SJCRH30 (cell line): Measurements from ENCODE around the gene IGSF9B. TPM values are rescaled to one million over a fixed set of nuclear protein-coding genes. Genes with fewer than 3 reads are reported as not detected.

ENCODE experiments used
- DNase-seq, 2 experiments: peaks; one replicate each; pipeline ENCODE4 v3.0.0-alpha.2; 2015 to 2020
- H3K27ac ChIP-seq: fragments of 250-450 bp; sonication (Bioruptor Pico); 2 replicates; pipeline ENCODE4 v1.5.1; 2020; ENCODE audit warnings: mild to moderate bottlenecking, moderate library complexity
- H3K27me3 ChIP-seq: fragments of 250-450 bp; sonication (Bioruptor Pico); 2 replicates; pipeline ENCODE4 v1.5.1; 2020; ENCODE audit warnings: mild to moderate bottlenecking, moderate library complexity
- H3K36me3 ChIP-seq: fragments of 250-450 bp; sonication (Bioruptor Pico); 2 replicates; pipeline ENCODE4 v1.5.1; 2020; ENCODE audit warnings: mild to moderate bottlenecking, moderate library complexity
- H3K4me1 ChIP-seq: fragments of 250-450 bp; sonication (Bioruptor Pico); 2 replicates; pipeline ENCODE4 v1.5.1; 2020; ENCODE audit warnings: mild to moderate bottlenecking, moderate library complexity
- H3K4me3 ChIP-seq: fragments of 250-450 bp; sonication (Bioruptor Pico); 2 replicates; pipeline ENCODE4 v1.5.1; 2020; ENCODE audit warnings: mild to moderate bottlenecking, moderate library complexity
- H3K9me3 ChIP-seq: fragments of 250-450 bp; sonication (Bioruptor Pico); replicated peaks from 2 replicates; pipeline ENCODE4 v1.5.1; 2020; ENCODE audit warnings: mild to moderate bottlenecking, moderate library complexity
- total RNA-seq: library from RNA; depleted of rRNA; stranded (reverse); fragments of >200 nt; shearing (Covaris generic); gene quantifications from 2 replicates; pipeline ENCODE4 v1.2.3, GENCODE V29; 2014; rRNA removed

The IGSF9B gene
- total RNA-seq, 1 experiment from 2014 or later, result not detected

DNA sequence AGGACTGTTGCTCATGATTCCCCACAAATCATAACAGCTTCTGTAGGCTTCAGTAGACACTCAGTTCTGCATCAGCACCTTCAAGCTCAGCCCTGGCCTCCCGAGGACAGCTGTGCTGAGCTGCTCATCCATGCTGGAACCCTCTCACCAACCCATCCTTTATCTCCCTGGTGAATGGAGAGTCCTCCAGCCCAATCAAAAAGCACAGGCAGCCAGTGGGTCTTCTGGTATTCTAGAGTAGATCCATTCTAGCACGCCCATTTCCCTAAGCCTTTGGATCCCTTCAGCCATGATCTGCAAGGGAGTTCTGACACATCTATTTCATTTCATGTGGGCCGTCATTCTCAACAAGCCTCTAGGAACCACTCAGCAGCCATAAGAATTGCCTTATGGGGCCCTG is 66.9 kb downstream of the IGSF9B start:
- DNase-seq, result no peak
- peaks cover 15% of the 10 kb centered on the region for H3K27me3 ChIP-seq
- no peaks in the 10 kb centered on the region for H3K9me3 ChIP-seq
- no peak overlapping the region for H3K4me3 ChIP-seq
- no peaks in the 10 kb centered on the region for H3K36me3 ChIP-seq
- H3K27ac ChIP-seq, result no peak overlapping the region
- H3K4me1 ChIP-seq, result peaks cover 3% of the 10 kb centered on the region; the same call in 1 of the 2 replicates

DNA sequence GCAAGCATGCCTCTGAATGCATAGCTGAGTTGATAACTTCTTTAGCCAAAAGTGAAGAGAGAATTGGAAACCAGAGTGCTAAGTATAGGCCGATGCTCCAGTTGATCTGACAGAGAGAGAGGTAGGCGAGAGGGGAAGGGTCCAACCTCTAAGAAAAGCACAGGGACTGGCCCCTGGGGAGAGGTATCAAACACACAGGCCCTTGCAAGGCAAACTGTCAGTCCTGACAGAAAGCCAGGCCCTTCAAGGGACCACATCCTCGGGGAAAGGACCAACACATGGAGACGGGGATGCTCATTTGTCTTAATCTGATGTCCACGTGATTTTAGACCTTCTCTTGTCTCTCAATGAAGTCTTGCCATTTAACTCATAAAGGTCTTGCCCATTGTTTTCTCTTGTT is 67.6 kb downstream of the IGSF9B start:
- DNase-seq, result no peak
- peaks cover 15% of the 10 kb centered on the region for H3K27me3 ChIP-seq
- H3K27ac ChIP-seq, result no peak overlapping the region

DNA sequence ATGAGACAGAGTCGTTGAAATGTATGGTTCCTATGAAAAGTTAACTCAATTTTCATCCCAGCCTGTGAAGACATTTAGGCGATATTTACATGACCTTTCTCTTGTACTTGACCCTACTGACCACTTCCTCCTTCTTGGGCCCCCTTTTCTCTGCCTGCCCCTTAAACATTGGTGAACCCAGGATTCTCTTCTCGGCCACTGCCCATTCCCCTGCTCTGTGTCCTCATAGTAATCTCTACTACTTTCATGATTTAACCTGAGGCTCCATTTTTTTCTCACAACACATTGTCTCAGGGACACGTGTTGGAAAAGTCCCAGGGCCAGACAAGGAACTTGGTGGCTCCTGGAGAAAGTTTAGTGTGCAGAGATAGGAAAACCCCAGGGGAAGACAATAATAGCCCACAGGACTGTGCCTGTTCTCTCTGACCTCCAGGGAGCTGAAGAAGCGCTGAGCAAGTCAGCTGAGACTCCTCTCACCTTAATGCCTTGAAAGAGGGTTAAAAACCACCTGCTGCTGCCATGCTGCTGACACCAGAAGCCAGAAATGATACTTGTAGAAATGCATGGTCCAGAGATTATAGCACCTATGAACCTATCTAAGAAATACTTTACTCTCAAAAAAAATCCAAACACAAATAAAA is 69.0 kb downstream of the IGSF9B start:
- Histone ChIP-seq H3K27me3 (peaks cover 15% of the 10 kb centered on the region), H3K36me3 (no peaks in the 10 kb centered on the region), H3K4me3 (no peak overlapping the region), H3K27ac (no peak overlapping the region), H3K4me1 (no peaks in the 10 kb centered on the region), H3K9me3 (no peaks in the 10 kb centered on the region)
- no peak for DNase-seq

More for the DNA sequence above, 67.6 kb downstream of the IGSF9B start:
- no peaks in the 10 kb centered on the region for H3K36me3 ChIP-seq
- no peaks in the 10 kb centered on the region; the same call in 1 of the 2 replicates for H3K4me1 ChIP-seq
- H3K9me3 ChIP-seq, result no peaks in the 10 kb centered on the region
- no peak overlapping the region for H3K4me3 ChIP-seq

DNA sequence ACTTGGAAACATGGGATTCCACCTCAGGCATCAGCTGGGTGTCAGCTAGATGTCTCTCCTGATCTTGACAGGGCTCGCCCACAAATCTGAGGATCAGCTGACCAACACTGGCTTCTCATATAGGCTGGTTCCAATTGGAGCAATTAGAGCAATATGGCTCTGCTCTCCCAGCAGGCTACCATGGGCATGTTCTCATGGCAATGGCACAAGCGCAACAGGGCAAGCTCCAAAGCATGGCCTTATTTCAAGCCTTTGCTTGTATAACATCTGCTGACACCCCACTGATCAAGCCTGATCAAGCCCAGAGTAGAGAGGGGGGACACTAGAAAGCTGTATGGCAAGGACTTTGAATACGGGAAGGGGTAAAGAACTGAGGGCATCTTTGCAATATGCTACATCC is 70.7 kb downstream of the IGSF9B start:
- H3K9me3 ChIP-seq, result no peaks in the 10 kb centered on the region
- no peaks in the 10 kb centered on the region for H3K4me1 ChIP-seq
- H3K27me3 ChIP-seq, result peaks cover 15% of the 10 kb centered on the region
- no peak for DNase-seq
- H3K27ac ChIP-seq, result no peak overlapping the region
- H3K36me3 ChIP-seq, result no peaks in the 10 kb centered on the region
- H3K4me3 ChIP-seq, result no peak overlapping the region

DNA sequence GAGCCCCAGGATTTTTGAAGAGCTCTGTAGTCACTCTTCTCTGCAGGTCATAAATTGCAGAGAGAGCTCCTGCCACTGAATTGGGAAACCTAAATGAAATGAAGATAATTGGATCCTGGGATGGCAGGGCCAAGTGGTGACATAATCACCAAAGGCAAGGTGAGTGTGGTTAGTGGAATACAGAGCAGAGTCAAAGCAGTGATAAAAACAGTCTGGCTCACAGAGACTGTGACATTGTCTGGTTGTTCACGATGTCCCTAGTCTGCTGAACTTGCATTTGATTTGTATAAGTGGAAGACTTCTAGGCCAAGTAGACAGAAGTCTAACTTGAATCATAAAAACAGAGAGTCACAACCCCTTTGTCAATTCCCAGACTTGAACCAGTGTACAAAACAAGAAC is 84.6 kb downstream of the IGSF9B start:
- DNase-seq, result no peak

DNA sequence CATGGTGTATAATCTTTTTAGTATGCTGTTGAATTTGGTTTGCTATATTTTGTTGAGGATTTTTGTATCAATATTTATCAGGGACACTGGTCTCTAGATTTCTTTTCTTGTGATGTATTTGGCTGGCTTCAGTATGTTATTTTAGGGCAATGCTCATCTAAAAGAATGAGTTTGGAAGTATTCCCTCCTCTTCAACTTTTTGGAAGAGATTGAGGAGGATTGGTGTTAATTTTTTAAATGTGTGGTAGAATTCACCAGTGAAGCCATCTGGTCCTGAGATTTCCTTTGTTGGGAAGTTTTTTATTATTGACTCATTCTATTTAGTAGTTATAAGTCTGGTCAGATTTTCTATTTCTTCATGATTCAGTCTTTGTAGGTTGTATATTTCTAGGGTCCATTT is 89.3 kb downstream of the IGSF9B start:
- H3K4me3 ChIP-seq, result no peak overlapping the region
- H3K27me3 ChIP-seq, result no peaks in the 10 kb centered on the region
- H3K4me1 ChIP-seq, result no peaks in the 10 kb centered on the region
- no peak overlapping the region for H3K27ac ChIP-seq
- H3K36me3 ChIP-seq, result no peaks in the 10 kb centered on the region
- DNase-seq, result no peak
- H3K9me3 ChIP-seq, result no peaks in the 10 kb centered on the region

More for the DNA sequence above, 84.6 kb downstream of the IGSF9B start:
- Histone ChIP-seq H3K4me1 (no peaks in the 10 kb centered on the region), H3K27me3 (no peaks in the 10 kb centered on the region), H3K4me3 (no peak overlapping the region), H3K9me3 (no peaks in the 10 kb centered on the region), H3K27ac (no peak overlapping the region), H3K36me3 (no peaks in the 10 kb centered on the region)

DNA sequence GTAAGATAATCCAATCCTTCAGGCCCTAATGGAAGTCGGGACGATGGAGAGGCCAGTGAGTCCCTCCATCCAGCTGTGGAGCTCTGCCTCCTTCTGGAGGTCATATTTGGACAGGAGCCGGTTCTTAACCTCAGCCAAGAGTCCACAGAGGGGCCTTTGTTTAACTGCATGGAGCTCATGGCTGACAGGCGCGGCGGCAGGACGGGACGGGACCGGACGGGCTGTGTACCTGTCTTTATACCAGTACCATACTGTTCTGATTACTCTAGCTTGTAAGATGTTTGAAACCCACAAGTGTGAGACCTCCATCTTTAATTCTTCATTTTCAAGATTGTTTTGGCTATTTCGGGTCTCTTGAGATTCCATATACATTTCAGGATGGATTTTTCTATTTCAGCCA is 91.3 kb downstream of the IGSF9B start:
- H3K4me1 ChIP-seq, result no peaks in the 10 kb centered on the region
- no peak overlapping the region for H3K4me3 ChIP-seq
- H3K9me3 ChIP-seq, result no peaks in the 10 kb centered on the region
- H3K27ac ChIP-seq, result no peak overlapping the region
- no peaks in the 10 kb centered on the region for H3K27me3 ChIP-seq
- DNase-seq, result no peak
- H3K36me3 ChIP-seq, result no peaks in the 10 kb centered on the region

DNA sequence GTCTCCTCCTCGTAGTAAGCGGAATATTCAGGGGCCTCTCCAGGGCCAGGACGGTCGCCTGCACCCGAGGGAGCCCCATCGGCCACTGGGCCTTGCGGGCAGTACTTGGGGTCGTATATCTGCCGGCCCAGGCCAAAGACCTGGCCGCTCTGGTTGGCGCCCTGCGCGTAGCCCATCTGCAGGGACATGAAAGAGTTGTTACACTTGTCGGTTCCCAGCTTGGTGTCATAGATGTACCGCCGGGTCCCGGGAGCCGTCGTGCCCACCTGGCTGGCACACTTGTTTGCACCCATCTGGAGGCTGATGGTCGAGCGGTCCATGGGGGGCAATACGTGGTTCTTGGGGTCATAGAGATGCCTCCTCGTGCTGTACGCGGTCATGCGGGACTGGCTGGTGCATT is 92.0 kb downstream of the IGSF9B start:
- no peak for DNase-seq
- Histone ChIP-seq H3K27me3 (no peaks in the 10 kb centered on the region), H3K27ac (no peak overlapping the region), H3K9me3 (no peaks in the 10 kb centered on the region), H3K36me3 (no peaks in the 10 kb centered on the region), H3K4me1 (no peaks in the 10 kb centered on the region), H3K4me3 (no peak overlapping the region)

DNA sequence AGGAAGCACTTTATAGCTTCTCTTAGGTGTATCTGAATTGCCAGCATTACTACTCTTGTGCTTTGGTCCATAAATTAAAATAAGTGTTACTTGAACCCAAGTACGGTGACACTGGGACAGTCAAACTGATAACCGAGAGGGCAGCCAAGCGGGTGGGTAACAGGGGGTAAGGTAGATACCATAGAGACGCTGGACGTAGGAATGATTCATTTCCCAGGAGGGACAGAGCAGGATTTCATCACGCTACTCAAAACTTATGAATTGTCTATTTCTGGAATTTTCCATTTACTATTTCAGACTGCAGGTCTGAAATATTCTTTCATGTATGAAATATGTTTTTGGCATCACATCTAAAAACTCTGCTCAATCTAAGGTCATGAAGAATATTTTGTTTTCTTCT is 96.6 kb downstream of the IGSF9B start:
- no peak for DNase-seq
- Histone ChIP-seq H3K4me3 (no peak overlapping the region), H3K27ac (no peak overlapping the region), H3K9me3 (no peaks in the 10 kb centered on the region), H3K4me1 (no peaks in the 10 kb centered on the region), H3K36me3 (no peaks in the 10 kb centered on the region), H3K27me3 (no peaks in the 10 kb centered on the region)

Other genes starting within 250 kb of the IGSF9B start
- gene SPATA19, start 111.5 kb downstream of the IGSF9B start, total RNA-seq, result not detected in 2 replicates
- 152 and 155 TPM in 2 replicates for gene JAM3, start 112.1 kb upstream of the IGSF9B start, total RNA-seq